ENCODE results near the gene FHL1. TPM values are rescaled to one million over a fixed set of nuclear protein-coding genes. Genes with fewer than 3 reads are reported as not detected.
A peak's percentile ranks its signal among the peaks of the same experiment; 100 is the strongest.

The FHL1 gene
- polyA plus RNA-seq, 3 donors: 0.75 to 4.0 (median 0.98) TPM

DNA sequence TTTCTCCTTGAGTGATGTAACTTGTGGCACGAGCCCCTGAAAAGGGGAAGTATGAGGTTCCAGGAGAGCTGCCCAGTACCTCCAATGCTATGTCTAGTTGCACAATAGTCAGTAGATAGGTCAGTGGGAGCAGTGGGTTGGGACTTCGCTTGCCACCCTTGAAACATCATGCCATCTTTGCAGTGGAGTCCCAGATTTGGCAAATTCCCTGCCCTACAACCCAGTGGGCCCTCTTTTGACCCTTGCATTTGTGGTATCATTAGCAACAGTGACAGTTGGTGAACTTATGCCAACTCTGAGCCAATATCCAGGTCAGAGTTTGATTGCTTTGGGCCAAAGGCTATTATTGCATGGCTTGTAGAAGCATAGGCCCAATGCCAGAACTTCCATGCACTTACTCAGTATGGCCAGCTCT lies 12.3 kb downstream of the FHL1 start:
- no CpG with 5 or more reads among the region's 2 CpGs for WGBS (ENCODE audit: insufficient coverage)
- Histone ChIP-seq H3K4me3 (replicated peaks in 1 of 3; ENCODE audit: low read depth in 2 of 3, low read length in 3 of 3) (no peak overlapping the region), H3K4me1 (ENCODE audit: control insufficient read depth in 1 of 2, insufficient read depth in 2 of 2, low read length in 2 of 2) (peaks cover 5 to 12% of the 10 kb centered on the region in 2 donors), H3K4me2 (replicated peaks; ENCODE audit: extremely low read depth, low read length, poor library complexity, severe bottlenecking) (no peak overlapping the region), H3K27me3 (ENCODE audit: control insufficient read depth in 2 of 2, insufficient read depth in 2 of 2, low read length in 2 of 2) (no peaks in the 10 kb centered on the region), H3K9me3 (replicated peaks in 1 of 2; ENCODE audit: control insufficient read depth in 1 of 2, insufficient read depth in 1 of 2, low read length in 2 of 2) (no peaks in the 10 kb centered on the region), H4K20me1 (ENCODE audit: insufficient read depth, low read length) (no peaks in the 10 kb centered on the region), H3K36me3 (replicated peaks in 1 of 2; ENCODE audit: control insufficient read depth in 1 of 2, insufficient read depth in 2 of 2, low read length in 2 of 2) (no peaks in the 10 kb centered on the region), H2AFZ (ENCODE audit: insufficient read depth, low read depth, low read length, poor library complexity, severe bottlenecking) (no peak overlapping the region), H3K9ac (ENCODE audit: insufficient read depth, low read length, poor library complexity, severe bottlenecking) (no peak overlapping the region), H3K27ac (ENCODE audit: low read depth in 1 of 2, low read length in 2 of 2) (no peak overlapping the region), H3K79me2 (ENCODE audit: insufficient read depth, low read length) (no peaks in the 10 kb centered on the region)
- peaks cover 0 to 16% (median 0%) of the 10 kb centered on the region in 3 donors for H3K27me3 Mint-ChIP-seq (ENCODE audit: low read depth in 3 of 3)
- peak; percentile 62 to 79 (median 65) for DNase-seq
- TF ChIP-seq, protein P1, sequence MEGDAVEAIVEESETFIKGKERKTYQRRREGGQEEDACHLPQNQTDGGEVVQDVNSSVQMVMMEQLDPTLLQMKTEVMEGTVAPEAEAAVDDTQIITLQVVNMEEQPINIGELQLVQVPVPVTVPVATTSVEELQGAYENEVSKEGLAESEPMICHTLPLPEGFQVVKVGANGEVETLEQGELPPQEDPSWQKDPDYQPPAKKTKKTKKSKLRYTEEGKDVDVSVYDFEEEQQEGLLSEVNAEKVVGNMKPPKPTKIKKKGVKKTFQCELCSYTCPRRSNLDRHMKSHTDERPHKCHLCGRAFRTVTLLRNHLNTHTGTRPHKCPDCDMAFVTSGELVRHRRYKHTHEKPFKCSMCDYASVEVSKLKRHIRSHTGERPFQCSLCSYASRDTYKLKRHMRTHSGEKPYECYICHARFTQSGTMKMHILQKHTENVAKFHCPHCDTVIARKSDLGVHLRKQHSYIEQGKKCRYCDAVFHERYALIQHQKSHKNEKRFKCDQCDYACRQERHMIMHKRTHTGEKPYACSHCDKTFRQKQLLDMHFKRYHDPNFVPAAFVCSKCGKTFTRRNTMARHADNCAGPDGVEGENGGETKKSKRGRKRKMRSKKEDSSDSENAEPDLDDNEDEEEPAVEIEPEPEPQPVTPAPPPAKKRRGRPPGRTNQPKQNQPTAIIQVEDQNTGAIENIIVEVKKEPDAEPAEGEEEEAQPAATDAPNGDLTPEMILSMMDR (IDR thresholded peaks at IDR 0.05): no peak
- peak overlapping the region in 1 of 7 donors; percentile 50 for H3K27ac Mint-ChIP-seq
- intact Hi-C loops (cut with micrococcal nuclease): loop anchor here in 1 of 2 donors (5.0 kb wide), 1 partner anchor 132 kb away; no protein-coding TSS in a partner anchor
- H3K4me3 Mint-ChIP-seq: no peak overlapping the region
- H3K36me3 Mint-ChIP-seq: no peaks in the 10 kb centered on the region
- H3K9me3 Mint-ChIP-seq: peaks cover 0 to 1% (median 0%) of the 10 kb centered on the region in 7 donors
- H3K4me1 Mint-ChIP-seq: peaks cover 5% of the 10 kb centered on the region

DNA sequence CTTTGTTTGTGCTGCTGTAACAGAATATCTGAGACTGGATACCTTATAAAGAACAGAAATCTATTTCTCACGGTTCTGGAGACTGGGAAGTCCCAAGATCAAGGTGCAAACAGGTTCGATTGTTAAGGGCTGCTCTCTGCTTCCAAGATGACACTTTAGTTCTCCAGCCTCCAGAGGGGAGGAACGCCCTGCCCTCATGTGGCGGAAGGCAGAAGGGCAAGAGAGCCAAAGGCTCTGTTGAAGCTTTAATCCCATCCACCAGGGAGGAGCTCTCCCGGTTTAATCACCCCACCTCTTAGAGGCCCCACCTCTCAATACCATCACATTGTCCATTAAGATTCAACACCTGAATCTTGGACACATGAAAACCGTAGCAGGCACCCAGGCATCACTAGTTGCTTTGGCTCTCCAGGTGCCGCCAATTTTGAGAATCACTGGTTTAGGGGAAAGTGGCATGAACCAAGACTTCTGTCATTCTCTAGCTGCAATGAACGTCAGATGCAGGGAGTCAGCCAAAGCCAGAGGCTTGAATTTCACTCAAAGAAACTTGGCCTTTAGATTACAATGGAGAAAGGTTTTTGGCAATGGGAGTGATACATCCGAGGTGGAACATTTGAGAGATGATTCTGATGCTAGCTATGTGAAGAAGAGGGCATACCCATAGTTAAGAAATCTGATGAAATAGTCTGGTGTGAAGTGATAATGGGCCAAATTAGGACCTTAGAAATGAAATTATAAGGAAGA lies 15.7 kb downstream of the FHL1 start:
- Mint-ChIP-seq H3K27me3 (ENCODE audit: low read depth in 3 of 3) (peaks cover 0 to 15% (median 1%) of the 10 kb centered on the region in 3 donors), H3K4me1 (peaks cover 3% of the 10 kb centered on the region), H3K9me3 (peaks cover 0 to 1% (median 0%) of the 10 kb centered on the region in 7 donors), H3K4me3 (no peak overlapping the region), H3K36me3 (no peaks in the 10 kb centered on the region), H3K27ac (no peak overlapping the region)
- Histone ChIP-seq H3K9ac (ENCODE audit: insufficient read depth, low read length, poor library complexity, severe bottlenecking) (no peak overlapping the region), H4K20me1 (ENCODE audit: insufficient read depth, low read length) (no peaks in the 10 kb centered on the region), H2AFZ (ENCODE audit: insufficient read depth, low read depth, low read length, poor library complexity, severe bottlenecking) (no peak overlapping the region), H3K79me2 (ENCODE audit: insufficient read depth, low read length) (no peaks in the 10 kb centered on the region), H3K4me3 (replicated peaks in 1 of 3; ENCODE audit: low read depth in 2 of 3, low read length in 3 of 3) (no peak overlapping the region), H3K36me3 (replicated peaks in 1 of 2; ENCODE audit: control insufficient read depth in 1 of 2, insufficient read depth in 2 of 2, low read length in 2 of 2) (no peaks in the 10 kb centered on the region), H3K4me1 (ENCODE audit: control insufficient read depth in 1 of 2, insufficient read depth in 2 of 2, low read length in 2 of 2) (peaks cover 5 to 10% of the 10 kb centered on the region in 2 donors), H3K27me3 (ENCODE audit: control insufficient read depth in 2 of 2, insufficient read depth in 2 of 2, low read length in 2 of 2) (peaks cover 0 to 3% of the 10 kb centered on the region in 2 donors), H3K9me3 (replicated peaks in 1 of 2; ENCODE audit: control insufficient read depth in 1 of 2, insufficient read depth in 1 of 2, low read length in 2 of 2) (no peaks in the 10 kb centered on the region), H3K4me2 (replicated peaks; ENCODE audit: extremely low read depth, low read length, poor library complexity, severe bottlenecking) (no peak overlapping the region), H3K27ac (ENCODE audit: low read depth in 1 of 2, low read length in 2 of 2) (no peak overlapping the region)
- TF ChIP-seq, protein P1 (IDR thresholded peaks at IDR 0.05): peak; percentile 63
- intact Hi-C loops (cut with micrococcal nuclease): loop anchor here in 1 of 2 donors (5.0 kb wide), 1 partner anchor 136 kb away; no protein-coding TSS in a partner anchor
- peak; percentile 15 to 23 (median 21) for DNase-seq
- 60% methylated on average over 4 of the region's 9 CpGs for WGBS (ENCODE audit: insufficient coverage)

All from CD14-positive monocyte (primary cell).